ENCODE results near the gene ENO1.
"Not testable (repeated sequence)": the region's sequence is repeated elsewhere in the genome, so short reads cannot be mapped to it uniquely, and the experiment has no call there.

ENO1 gene

DNA sequence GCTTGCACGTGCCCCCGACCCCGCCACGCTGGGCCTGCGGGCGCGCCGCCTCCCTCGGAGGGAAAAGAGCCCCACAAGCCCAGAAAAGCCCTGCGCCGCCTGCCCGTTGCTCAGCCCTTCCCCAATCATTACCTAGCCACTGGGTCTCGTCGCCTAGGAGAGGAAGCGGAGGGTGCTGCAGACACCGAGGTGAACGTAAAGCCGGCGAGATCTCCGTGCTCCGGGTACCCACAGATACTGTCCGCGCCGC lies at the start of gene ENO1:
Gene ENO1 (minus strand): TSS at position 239 of the 250 bp plus-strand sequence. CDS start 3,778 bp downstream, outside the sequence.
- no peak for DNase-seq

DNA sequence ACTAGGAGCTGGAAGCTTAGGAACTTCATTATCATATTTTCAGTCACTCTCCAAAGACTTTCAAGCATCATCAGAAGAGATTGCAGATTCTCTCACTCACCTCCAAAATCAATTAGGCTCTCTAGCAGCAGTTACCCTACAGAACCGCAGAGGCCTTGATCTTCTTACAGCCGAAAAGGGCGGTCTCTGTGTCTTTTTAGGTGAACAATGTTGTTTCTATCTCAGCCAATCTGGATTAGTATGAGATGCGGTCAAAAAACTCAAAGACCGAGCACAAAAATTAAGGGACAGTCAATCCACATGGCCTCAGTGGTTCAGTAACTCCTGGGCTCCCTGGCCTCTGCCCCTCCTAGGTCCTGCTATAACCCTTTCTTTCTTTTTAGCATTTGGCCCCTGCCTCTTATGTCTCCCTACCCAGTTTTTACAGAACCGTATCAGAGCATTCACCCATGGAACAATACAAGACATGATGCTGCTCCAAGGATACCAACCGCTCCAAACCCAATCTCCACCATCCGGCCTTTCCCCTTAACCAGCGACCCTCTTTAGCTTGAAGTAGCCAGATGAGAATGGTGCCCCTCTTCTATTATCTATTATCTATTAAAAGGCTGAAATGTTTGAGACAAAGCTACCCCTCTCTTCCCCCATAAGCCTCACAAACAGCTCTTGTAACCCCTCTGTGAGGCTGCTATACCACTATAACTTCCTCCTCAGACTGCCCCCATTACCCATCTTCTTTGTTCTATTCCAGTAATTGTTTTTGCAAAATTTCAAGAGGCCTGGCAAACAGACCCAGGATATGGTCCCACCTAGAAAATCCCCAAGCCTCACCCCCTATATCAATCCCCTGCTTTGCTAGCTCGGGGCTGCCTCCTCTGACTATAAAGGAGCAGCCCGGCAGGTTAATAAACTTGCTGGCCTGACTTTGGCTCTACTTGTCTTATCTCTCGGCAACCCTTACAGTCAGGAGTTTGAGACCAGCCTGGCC lies 48.5 kb upstream of the ENO1 start:
- no peak for DNase-seq

- DNase-seq: no peak
Observed at GRCh38 chr1:8925960-8926359, 47.5 kb upstream of the ENO1 start.

DNA sequence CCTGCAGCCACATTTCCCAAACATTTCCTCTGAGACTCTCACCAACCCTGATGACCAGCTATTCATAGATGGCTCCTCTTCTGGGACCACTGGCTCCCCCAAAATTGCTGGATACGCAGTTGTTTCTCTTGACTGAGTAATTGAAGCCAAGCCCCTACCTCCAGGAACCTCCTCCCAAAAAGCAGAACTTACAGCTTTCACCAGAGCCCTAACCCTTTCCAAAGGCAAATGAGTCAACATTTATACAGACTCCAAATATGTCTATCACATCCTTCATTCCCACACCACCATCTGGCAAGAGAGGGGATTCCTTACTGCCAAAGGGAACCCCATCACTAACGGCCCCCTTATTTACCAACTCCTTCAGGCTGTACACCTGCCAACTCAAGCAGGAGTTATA lies 46.9 kb upstream of the ENO1 start:
- no peak for DNase-seq

DNA sequence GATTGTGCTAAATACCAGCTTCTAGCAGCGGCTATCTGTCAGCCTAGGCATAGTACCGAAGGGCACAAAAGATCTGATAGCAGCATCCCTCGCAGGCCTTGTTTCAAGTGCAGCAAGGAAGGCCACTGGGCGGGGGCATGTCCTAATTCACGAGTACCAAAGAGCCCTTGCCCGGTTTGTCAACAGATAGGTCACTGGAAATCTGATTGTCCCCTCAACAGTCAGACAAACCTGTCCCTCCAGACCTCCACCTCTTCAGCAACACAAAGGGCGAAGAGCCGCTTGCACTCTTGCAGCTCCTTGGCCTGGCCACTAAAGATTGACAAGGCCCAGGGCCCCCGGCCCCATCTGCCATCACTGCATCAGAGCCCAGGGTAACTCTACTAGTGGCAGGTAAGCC lies 44.5 kb upstream of the ENO1 start:
- DNase-seq: no peak

- DNase-seq: not testable (repeated sequence)
Observed at GRCh38 chr1:8917536-8917935, 39.0 kb upstream of the ENO1 start.

DNA sequence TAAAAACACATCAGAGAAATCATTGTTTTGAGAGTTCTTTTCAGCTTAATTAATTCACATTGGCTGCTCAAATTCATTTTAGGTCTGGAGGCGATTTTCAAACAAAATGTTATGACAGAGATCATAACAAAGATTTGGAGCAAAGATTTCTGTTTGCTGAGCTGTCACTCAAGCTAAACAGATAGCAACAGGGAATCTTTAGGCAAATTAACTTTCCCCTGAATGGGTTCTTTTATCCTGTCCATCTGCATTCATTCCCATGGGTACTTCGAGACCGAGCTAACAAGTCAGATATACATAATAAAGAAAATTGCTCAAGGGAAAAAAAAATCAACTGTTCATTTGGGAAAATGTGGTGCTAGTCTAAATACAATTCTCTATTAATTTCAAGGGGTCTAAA lies 37.0 kb upstream of the ENO1 start:
- no peak for DNase-seq

- no peak for DNase-seq
Observed at GRCh38 chr1:8914466-8914865, 36.0 kb upstream of the ENO1 start.

- DNase-seq: no peak
Observed at GRCh38 chr1:8913457-8913856, 35.0 kb upstream of the ENO1 start.

DNA sequence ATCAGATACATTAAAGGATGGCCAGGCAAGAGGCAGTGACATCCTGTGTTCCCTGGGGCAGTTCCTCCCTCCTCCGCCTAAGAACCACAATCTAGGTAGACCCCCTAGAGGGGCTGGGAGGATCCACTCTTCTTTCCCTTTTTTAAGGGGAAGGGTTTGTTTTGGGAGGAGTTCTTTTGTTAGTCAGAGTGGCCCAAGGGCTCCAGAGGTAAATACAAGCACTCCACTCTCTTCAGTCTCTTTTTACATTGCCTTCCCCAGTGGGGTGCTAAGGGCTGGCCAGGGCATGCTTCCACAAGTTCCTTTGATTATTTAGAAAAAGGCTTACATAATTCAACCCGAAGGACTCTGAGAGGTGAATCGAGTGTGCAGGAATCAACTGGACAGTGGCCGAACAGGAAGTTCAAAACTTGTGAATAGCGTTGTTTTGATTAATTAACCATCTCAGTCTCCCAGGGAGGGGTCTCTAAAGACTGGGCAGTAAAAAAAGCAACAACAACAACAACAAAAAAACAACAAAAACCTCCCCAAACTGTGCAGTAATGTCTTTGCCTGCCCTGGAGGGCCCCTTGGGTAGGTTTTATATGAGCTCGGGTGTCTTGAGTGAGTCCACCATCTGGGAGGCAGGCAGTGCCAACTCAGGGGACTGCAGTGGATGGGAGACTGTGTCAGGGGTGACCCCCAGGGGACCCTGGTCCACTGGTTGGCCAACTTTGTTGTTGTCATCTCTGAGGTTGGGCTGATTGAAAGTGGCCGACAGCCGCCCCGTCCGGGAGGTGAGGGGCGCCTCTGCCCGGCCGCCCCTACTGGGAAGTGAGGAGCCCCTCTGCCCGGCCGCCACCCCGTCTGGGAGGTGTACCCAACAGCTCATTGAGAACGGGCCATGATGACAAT lies 33.2 kb upstream of the ENO1 start:
- DNase-seq: no peak

- DNase-seq: no peak
Observed at GRCh38 chr1:8910914-8911313, 32.4 kb upstream of the ENO1 start.

- DNase-seq: no peak
Observed at GRCh38 chr1:8910331-8910730, 31.8 kb upstream of the ENO1 start.

DNA sequence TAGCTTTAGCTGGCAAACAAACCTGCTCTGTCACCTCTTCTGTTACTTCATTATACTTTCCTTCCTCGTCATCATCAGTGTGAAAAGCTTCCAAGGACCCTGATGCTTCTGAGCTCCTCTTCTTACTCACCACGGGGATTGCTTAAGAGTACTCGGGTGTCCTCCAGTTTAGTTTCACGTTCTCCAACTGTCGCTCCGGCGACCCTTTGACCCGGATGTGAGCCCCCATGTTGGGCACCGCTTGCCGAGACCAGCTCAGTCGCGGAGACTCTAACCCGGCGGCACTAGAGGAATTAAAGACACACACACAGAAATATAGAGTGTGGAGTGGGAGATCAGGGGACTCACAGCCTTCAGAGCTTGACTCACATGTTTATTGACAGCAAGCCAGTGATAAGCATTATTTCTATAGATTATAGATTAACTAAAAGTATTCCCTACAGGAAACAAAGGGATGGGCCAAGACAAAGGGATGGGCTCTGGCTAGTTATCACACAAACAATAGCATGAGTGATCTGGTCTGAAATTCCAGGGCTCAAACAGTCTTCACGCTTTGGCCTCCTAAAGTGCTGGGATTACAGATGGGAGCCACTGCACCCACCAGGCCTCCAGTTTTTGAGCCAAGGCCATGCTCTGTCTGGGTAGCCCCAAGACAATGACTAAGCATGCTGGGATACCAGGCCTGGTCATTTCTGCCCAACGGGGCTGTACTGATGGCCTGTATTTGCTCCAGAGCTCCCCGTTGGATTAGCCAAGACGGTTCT lies 30.1 kb upstream of the ENO1 start:
- no peak for DNase-seq

DNA sequence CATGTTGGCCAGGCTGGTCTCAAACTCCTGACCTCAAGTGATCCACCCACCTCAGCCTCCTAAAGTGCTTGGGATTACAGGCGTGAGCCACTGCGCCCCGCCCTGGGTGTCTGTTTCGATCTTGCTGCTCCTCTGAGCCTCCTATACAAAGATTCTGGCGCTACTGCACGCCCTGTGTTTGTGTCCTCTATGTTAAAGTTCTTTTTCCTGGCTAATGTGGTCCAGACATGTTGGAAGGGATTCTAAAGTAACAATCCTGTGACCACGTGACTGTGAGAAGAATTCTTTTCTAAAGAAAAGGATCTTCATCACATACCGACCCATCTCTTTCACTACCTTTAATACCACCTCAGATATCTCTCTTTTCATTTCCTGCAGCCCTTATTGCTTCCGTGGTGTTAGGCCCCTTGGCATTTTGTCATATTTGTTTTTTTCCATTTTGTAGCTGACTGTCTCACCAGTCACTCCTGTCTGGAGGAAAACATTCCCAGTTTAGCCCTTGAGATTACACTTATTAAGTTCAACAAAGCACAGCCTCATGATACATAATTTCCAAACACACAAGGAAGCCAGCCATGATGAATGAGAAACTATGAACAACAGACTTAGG lies 27.2 kb upstream of the ENO1 start:
- DNase-seq: no peak

DNA sequence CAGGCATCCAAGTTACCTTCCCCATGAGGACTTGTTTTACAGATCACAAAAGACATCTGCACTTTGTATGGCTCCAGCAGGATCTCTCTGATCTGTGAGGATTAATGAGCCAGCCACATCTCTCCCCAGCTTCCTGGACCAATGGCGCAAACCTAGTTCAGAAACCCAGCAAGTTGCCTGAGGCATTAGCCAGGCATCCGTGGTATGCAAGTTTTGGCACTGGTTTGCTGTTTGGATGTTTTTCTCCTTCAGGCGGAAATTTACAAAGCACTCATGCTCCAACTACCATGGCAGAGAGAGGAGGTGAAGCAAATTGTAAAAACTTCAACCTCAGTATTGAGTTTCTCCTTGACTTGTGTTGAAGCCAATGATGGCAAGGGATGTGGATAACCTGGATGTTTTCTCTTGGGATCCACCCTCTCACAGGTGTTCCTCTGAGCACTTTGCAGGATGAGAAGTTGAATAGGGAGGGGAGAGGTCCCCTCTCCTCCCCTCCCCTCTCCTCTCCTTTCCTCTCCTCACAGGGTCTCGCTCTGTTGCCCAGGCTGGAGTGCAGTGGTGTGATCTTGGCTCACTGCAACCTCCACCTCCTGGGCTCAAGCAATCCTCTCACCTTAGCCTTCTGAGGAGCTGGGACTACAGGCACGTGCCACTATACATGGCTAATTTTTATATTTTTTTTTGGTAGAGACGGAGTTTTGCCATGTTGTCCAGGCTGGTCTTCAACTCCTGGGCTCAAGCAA lies 25.6 kb upstream of the ENO1 start:
- DNase-seq: no peak

DNA sequence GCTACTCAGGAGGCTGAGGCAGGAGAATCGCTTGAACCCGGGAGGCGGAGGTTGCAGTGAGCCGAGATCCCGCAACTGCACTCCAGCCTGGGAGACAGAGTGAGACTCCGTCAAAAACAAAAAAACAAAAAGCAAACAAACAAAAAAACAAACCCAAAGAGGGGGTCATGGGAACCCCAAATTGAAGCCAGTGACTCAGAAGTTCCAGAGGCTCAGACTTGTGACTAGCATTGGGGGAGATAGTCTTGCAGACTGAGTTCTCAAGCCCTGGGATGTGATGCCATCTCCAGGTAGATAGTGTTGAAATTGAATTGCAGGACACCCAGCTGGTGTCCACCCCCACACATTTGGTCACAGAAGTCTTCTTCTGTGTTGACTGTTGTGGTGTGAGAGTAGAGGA lies 24.9 kb upstream of the ENO1 start:
- no peak for DNase-seq

DNA sequence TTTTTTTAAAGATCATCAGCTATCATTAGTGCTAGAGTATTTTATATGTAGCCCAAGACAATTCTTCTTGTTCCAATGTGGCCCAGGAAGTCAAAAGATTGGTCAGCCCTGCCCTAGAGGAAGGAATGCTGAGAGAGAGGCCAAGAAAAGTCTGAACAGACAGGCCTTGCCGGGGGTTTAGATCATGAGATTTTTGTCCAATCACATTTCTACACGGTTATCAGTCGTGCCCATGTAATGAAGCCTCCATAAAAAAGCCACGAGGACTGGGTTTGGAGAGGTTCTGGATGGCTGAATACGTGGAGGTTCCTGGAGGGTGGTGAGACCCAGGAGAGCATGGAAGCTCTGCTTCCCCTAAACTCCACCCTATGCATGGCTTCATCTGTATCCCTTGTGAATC lies 24.3 kb upstream of the ENO1 start:
- DNase-seq: no peak

GRCh38 chr1:8900684-8901083 lies 22.2 kb upstream of the ENO1 start:
- DNase-seq: not testable (repeated sequence)

GRCh38 chr1:8899046-8899445 lies 20.6 kb upstream of the ENO1 start:
- no peak for DNase-seq

- DNase-seq: not testable (repeated sequence)
Observed at GRCh38 chr1:8898418-8898817, 19.9 kb upstream of the ENO1 start.

GRCh38 chr1:8897505-8897904 lies 19.0 kb upstream of the ENO1 start:
- DNase-seq: not testable (repeated sequence)

DNA sequence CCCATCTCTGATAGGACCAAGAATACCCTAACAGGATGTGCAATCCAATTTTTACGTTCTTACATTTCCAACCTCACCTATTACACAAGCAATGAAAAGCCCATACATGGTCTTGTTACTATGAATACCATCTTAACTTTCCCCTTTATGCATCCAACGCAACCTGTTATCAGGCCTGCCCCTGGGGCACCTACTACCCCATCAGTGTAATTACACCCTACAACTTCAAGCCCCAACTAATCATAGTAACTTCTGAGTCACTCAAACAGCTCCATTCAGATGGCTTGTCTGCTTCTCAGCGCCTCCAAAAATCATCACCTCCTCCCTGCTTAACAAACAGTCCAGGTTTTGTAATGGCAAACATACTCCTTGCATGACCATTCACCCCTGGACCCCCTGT lies 18.3 kb upstream of the ENO1 start:
- not testable (repeated sequence) for DNase-seq
